Astrocyte (in vitro differentiated cells and primary cell): ENCODE measurements around the gene RGN. TPM values are rescaled to one million over a fixed set of nuclear protein-coding genes. Genes with fewer than 3 reads are reported as not detected.
"Not testable (repeated sequence)": the region's sequence is repeated elsewhere in the genome, so short reads cannot be mapped to it uniquely, and the experiment has no call there.

ENCODE experiments used
- DNase-seq: peaks from one replicate; pipeline ENCODE4 v3.0.0-alpha.2; 2010; ENCODE audit warnings: low read depth
- FAIRE-seq: peaks from 2 replicates; lab custom pipeline; 2011; peaks lifted over from hg19 to GRCh38; lab: Jason Lieb, UNC
- H2AFZ ChIP-seq: 2 replicates; pipeline ENCODE4 v1.6.0; 2012; ENCODE audit warnings: low read depth, low read length, inconsistent platforms
- H3K27ac ChIP-seq: 2 replicates; pipeline ENCODE4 v1.5.1; 2011; ENCODE audit warnings: low read depth, low read length, inconsistent platforms
- H3K27me3 ChIP-seq: 2 replicates; pipeline ENCODE4 v1.6.0; 2011; ENCODE audit warnings: low read length, inconsistent platforms; ENCODE audit not compliant: insufficient read depth
- H3K36me3 ChIP-seq: 2 replicates; pipeline ENCODE4 v1.5.1; 2011; ENCODE audit warnings: low read length, inconsistent platforms; ENCODE audit not compliant: insufficient read depth
- H3K4me1 ChIP-seq: 2 replicates; pipeline ENCODE4 v1.5.1; 2011; ENCODE audit warnings: low read length, inconsistent platforms; ENCODE audit not compliant: insufficient read depth
- H3K4me2 ChIP-seq: 2 replicates; pipeline ENCODE4 v1.6.0; 2012; ENCODE audit warnings: low read length, inconsistent platforms
- H3K4me3 ChIP-seq: 2 replicates; pipeline ENCODE4 v1.5.1; 2011; ENCODE audit warnings: low read depth, mild to moderate bottlenecking, low read length, inconsistent platforms; ENCODE audit not compliant: insufficient read depth
- H3K79me2 ChIP-seq: 2 replicates; pipeline ENCODE4 v1.6.0; 2012; ENCODE audit warnings: mild to moderate bottlenecking, low read length, inconsistent platforms; ENCODE audit not compliant: insufficient read depth
- H3K9ac ChIP-seq: 2 replicates; pipeline ENCODE4 v1.6.0; 2012; ENCODE audit warnings: mild to moderate bottlenecking, low read length, inconsistent platforms
- H3K9me3 ChIP-seq: 2 replicates; pipeline ENCODE4 v1.5.1; 2012; ENCODE audit warnings: low read depth, mild to moderate bottlenecking, low read length, inconsistent platforms; ENCODE audit not compliant: insufficient read depth
- H4K20me1 ChIP-seq: 2 replicates; pipeline ENCODE4 v1.6.0; 2012; ENCODE audit warnings: low read length, inconsistent platforms; ENCODE audit not compliant: insufficient read depth
- H3K27ac Mint-ChIP-seq: one replicate; pipeline ENCODE4 v1.8.0; 2021; ENCODE audit warnings: mild to moderate bottlenecking, mixed read lengths; ENCODE audit not compliant: unreplicated experiment
- H3K27me3 Mint-ChIP-seq: one replicate; pipeline ENCODE4 v1.8.0; 2021; ENCODE audit warnings: low read depth, mixed read lengths; ENCODE audit not compliant: unreplicated experiment
- H3K36me3 Mint-ChIP-seq: one replicate; pipeline ENCODE4 v1.8.0; 2021; ENCODE audit warnings: low read depth, mixed read lengths; ENCODE audit not compliant: unreplicated experiment
- H3K4me1 Mint-ChIP-seq: one replicate; pipeline ENCODE4 v1.8.0; 2021; ENCODE audit warnings: low read depth, mixed read lengths; ENCODE audit not compliant: unreplicated experiment
- H3K4me3 Mint-ChIP-seq: one replicate; pipeline ENCODE4 v1.8.0; 2021; ENCODE audit warnings: mild to moderate bottlenecking, moderate library complexity, mixed read lengths; ENCODE audit not compliant: unreplicated experiment
- H3K9me3 Mint-ChIP-seq: one replicate; pipeline ENCODE4 v1.8.0; 2021; ENCODE audit warnings: mild to moderate bottlenecking, mixed read lengths; ENCODE audit not compliant: unreplicated experiment
- EZH2 ChIP-seq: IDR thresholded peaks from 2 replicates; pipeline ENCODE4 v1.6.1; 2012; ENCODE audit warnings: mild to moderate bottlenecking, low read length, inconsistent platforms; ENCODE audit not compliant: insufficient read depth
- total RNA-seq: library from RNA; stranded (reverse); gene quantifications from 2 replicates; pipeline ENCODE4 v1.2.1, GENCODE V29; 2021
- TF ChIP-seq, protein P1 (sequence below): IDR thresholded peaks from 2 replicates; pipeline ENCODE4 v1.5.1; 2011; ENCODE audit warnings: low read depth, mild to moderate bottlenecking, inconsistent platforms, low read length, moderate library complexity; ENCODE audit not compliant: insufficient read depth

Gene RGN
- total RNA-seq, 1 donor from 2014 or later: not detected

DNA sequence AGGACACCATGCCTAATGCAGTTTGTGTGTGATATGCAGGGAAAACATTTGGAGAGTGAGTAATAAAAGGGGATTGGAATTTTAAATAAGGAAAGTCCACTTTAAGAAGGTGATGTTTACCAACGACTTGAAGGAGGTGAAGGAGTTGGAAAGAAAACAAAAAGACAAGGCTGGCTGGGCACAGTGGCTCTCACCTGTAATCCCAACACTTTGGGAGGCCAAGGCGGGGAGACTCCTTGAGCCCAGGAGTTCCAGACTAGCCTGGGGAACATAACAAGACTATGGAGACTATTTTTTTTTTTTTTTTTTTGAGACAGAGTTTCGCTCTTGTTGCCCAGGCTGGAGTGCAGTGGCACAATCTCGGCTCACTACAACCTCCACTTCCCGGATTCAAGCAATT is 55.2 kb downstream of the RGN start:
- Mint-ChIP-seq H3K27me3 (no peaks in the 10 kb centered on the region), H3K4me3 (no peak overlapping the region), H3K36me3 (no peaks in the 10 kb centered on the region), H3K27ac (no peak overlapping the region), H3K4me1 (no peaks in the 10 kb centered on the region), H3K9me3 (no peaks in the 10 kb centered on the region)
- H3K27ac ChIP-seq: no peak overlapping the region
- no peaks in the 10 kb centered on the region for H3K9me3 ChIP-seq
- FAIRE-seq (no peak), DNase-seq (no peak)
- H3K4me2 ChIP-seq: no peak overlapping the region
- H3K4me3 ChIP-seq: no peak overlapping the region
- no peak for TF ChIP-seq EZH2
- TF ChIP-seq, protein P1, sequence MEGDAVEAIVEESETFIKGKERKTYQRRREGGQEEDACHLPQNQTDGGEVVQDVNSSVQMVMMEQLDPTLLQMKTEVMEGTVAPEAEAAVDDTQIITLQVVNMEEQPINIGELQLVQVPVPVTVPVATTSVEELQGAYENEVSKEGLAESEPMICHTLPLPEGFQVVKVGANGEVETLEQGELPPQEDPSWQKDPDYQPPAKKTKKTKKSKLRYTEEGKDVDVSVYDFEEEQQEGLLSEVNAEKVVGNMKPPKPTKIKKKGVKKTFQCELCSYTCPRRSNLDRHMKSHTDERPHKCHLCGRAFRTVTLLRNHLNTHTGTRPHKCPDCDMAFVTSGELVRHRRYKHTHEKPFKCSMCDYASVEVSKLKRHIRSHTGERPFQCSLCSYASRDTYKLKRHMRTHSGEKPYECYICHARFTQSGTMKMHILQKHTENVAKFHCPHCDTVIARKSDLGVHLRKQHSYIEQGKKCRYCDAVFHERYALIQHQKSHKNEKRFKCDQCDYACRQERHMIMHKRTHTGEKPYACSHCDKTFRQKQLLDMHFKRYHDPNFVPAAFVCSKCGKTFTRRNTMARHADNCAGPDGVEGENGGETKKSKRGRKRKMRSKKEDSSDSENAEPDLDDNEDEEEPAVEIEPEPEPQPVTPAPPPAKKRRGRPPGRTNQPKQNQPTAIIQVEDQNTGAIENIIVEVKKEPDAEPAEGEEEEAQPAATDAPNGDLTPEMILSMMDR: no peak
- no peaks in the 10 kb centered on the region for H3K27me3 ChIP-seq
- no peaks in the 10 kb centered on the region for H3K79me2 ChIP-seq
- H2AFZ ChIP-seq: no peak overlapping the region
- no peaks in the 10 kb centered on the region for H3K4me1 ChIP-seq
- no peaks in the 10 kb centered on the region for H3K36me3 ChIP-seq
- no peak overlapping the region for H3K9ac ChIP-seq
- H4K20me1 ChIP-seq: no peaks in the 10 kb centered on the region

DNA sequence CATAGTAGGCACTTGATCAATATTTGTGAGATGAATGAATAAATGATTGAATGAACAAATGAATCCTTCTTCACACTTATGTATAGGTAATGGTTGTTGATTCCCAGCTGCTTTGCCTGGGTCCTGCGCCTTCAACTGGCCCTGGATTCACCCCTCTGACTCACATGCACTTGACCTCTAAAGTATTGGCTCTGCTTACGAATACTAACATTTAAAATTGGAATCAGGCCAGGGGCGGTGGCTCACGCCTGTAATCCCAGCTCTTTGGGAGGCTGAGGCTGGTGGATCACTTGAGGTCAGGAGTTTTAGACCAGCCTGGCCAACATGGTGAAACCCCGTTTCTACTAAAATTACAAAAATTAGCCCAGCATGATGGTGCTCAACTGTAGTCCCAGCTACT is 57.4 kb downstream of the RGN start:
- not testable (repeated sequence) for H3K4me1 Mint-ChIP-seq, H3K36me3 Mint-ChIP-seq, H3K4me3 Mint-ChIP-seq, H3K27me3 ChIP-seq, H3K4me2 ChIP-seq, H3K27ac Mint-ChIP-seq, H3K9me3 Mint-ChIP-seq, H3K4me3 ChIP-seq, H3K27me3 Mint-ChIP-seq, H3K4me1 ChIP-seq, H3K9me3 ChIP-seq, H3K79me2 ChIP-seq, H3K36me3 ChIP-seq, H2AFZ ChIP-seq, H4K20me1 ChIP-seq, H3K27ac ChIP-seq, H3K9ac ChIP-seq
- FAIRE-seq: peak; percentile 17
- peak; percentile 30 for DNase-seq

DNA sequence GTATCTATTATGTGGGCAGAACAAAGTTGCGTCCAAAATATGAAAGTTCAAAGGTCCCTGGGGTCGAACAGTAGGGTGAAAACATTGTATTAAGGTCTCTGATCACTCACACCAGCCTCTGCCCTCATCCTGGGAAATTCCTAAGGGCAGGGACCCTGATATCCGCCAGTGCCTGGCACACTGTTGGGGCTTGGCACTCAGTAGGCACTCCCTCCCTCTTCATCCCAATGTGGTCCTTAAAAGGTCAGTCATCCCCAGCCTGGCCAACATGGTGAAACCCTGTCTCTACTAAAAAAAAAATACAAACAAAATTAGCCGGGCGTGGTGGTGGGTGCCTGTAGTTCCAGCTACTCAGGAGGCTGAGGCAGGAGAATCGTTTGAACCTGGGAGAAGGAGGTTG is 59.9 kb downstream of the RGN start:
- Histone ChIP-seq H3K4me3 (no peak overlapping the region), H2AFZ (no peak overlapping the region), H3K36me3 (no peaks in the 10 kb centered on the region), H3K27me3 (no peaks in the 10 kb centered on the region), H3K79me2 (peaks cover 10% of the 10 kb centered on the region), H4K20me1 (peaks cover 14% of the 10 kb centered on the region), H3K27ac (no peak overlapping the region), H3K4me1 (peaks cover 2% of the 10 kb centered on the region), H3K9ac (no peak overlapping the region), H3K4me2 (no peak overlapping the region), H3K9me3 (no peaks in the 10 kb centered on the region)
- Mint-ChIP-seq H3K36me3 (peaks cover 7% of the 10 kb centered on the region), H3K4me1 (no peaks in the 10 kb centered on the region), H3K27me3 (no peaks in the 10 kb centered on the region), H3K9me3 (no peaks in the 10 kb centered on the region), H3K4me3 (no peak overlapping the region), H3K27ac (no peak overlapping the region)
- FAIRE-seq: no peak
- DNase-seq: no peak
- TF ChIP-seq EZH2: no peak
- TF ChIP-seq, protein P1: no peak

Other genes with a start within 250 kb of the RGN start
- 18.5 and 20.5 TPM in 2 replicates for gene RP2, start 241.4 kb upstream of the RGN start, total RNA-seq
- gene JADE3, start 166.0 kb upstream of the RGN start, total RNA-seq: 9.5 and 12.4 TPM in 2 replicates
- gene NDUFB11, start 66.3 kb downstream of the RGN start, total RNA-seq: 79.4 and 86.3 TPM in 2 replicates
- 35.9 and 36.3 TPM in 2 replicates for gene RBM10, start 66.8 kb downstream of the RGN start, total RNA-seq
- gene UBA1, start 115.4 kb downstream of the RGN start, total RNA-seq: 232 and 244 TPM in 2 replicates
- 110 and 128 TPM in 2 replicates for gene CDK16, start 140.2 kb downstream of the RGN start, total RNA-seq
- gene USP11, start 154.6 kb downstream of the RGN start, total RNA-seq: 75.7 and 80.8 TPM in 2 replicates